HAP-1 (cell line): ENCODE data around the gene LGALS9B.
"Not testable (repeated sequence)": the region's sequence is repeated elsewhere in the genome, so short reads cannot be mapped to it uniquely, and the experiment has no call there.

Experiments used
- DNase-seq, 2 experiments: peaks; one replicate each; pipeline ENCODE4 v3.0.0-alpha.2; 2016 to 2020; ENCODE audit warnings: low spot score in 2 of 2
- H3K27me3 ChIP-seq: fragments of 250-450 bp; sonication (Bioruptor Pico); 2 replicates; pipeline ENCODE4 v1.5.1; 2020; ENCODE audit warnings: low read depth, mild to moderate bottlenecking, moderate library complexity
- H3K36me3 ChIP-seq: fragments of 250-450 bp; sonication (Bioruptor Pico); replicated peaks from 2 replicates; pipeline ENCODE4 v1.5.1; 2020; ENCODE audit warnings: mild to moderate bottlenecking
- H3K4me1 ChIP-seq: fragments of 250-450 bp; sonication (Bioruptor Pico); 2 replicates; pipeline ENCODE4 v1.5.1; 2020; ENCODE audit warnings: mild to moderate bottlenecking
- H3K4me3 ChIP-seq: fragments of 250-450 bp; sonication (Bioruptor Pico); 2 replicates; pipeline ENCODE4 v1.5.1; 2020; ENCODE audit warnings: mild to moderate bottlenecking, moderate library complexity
- H3K9me3 ChIP-seq: fragments of 250-450 bp; sonication (Bioruptor Pico); 2 replicates; pipeline ENCODE4 v1.5.1; 2020; ENCODE audit warnings: mild to moderate bottlenecking, moderate library complexity
- in situ Hi-C: fragments of 300-500 bp; cut with MboI; formaldehyde crosslinking; loops from 3 replicates; pipeline ENCODE4 v1.14.3; 2020; ENCODE audit warnings: low sequenced_read_pairs, inconsistent platforms, mixed read lengths

The LGALS9B gene

DNA sequence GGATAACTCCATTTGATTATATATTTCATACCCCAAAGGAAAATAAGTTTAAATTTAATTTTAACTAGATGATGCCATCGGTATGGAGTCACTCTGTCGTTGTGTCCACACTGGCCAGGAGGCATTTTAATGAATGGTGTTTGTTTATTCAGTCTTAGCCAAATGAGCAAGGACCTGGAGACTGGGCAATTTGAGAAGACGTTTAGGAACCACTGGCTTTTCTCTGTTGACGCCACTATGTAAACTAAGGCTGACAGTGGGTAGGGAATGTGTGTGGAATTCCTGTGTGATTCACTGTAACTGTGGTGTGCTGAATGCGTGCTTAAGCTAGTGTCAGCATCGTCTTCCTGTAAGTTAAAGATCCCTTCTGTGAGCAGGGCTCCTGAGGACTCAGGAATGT, 17.6 kb upstream of the LGALS9B start:
- H3K4me3 ChIP-seq, in situ Hi-C loops, H3K27me3 ChIP-seq, H3K4me1 ChIP-seq, DNase-seq, H3K9me3 ChIP-seq, H3K36me3 ChIP-seq: not testable (repeated sequence)

DNA sequence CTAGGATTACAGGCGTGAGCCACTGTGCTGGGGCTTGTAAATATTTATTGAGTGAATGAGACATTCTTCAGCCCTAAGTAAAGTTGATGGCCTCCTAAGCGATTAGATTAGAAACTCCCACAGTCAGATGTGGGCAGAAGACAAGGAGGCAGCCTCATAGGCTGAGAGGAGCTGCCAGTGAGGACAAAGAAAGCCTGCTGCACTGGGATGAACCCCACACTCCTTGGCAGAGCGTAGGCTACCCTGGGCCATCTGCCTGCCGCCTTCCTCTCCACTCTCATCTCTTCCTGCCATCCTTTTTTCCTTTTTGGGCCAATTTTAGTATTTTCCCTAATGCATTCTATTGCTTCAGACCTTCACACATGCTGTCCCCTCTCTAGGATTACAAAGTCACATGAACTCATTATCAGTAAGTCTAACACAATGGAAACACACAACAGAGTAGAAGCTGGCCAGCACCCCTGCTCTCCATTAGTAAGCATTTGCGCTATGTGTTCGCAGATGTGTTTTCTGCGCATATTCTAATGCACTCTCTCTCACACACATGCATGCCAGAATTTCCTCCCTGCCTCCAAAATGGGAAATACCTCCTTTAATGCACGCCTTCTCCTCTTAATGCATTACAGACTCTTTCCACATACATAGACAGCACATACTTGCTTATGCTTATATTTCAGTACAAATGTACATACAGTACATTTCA, 12.7 kb upstream of the LGALS9B start:
- H3K36me3 ChIP-seq, H3K4me3 ChIP-seq, H3K9me3 ChIP-seq, in situ Hi-C loops, H3K4me1 ChIP-seq, H3K27me3 ChIP-seq, DNase-seq: not testable (repeated sequence)

DNA sequence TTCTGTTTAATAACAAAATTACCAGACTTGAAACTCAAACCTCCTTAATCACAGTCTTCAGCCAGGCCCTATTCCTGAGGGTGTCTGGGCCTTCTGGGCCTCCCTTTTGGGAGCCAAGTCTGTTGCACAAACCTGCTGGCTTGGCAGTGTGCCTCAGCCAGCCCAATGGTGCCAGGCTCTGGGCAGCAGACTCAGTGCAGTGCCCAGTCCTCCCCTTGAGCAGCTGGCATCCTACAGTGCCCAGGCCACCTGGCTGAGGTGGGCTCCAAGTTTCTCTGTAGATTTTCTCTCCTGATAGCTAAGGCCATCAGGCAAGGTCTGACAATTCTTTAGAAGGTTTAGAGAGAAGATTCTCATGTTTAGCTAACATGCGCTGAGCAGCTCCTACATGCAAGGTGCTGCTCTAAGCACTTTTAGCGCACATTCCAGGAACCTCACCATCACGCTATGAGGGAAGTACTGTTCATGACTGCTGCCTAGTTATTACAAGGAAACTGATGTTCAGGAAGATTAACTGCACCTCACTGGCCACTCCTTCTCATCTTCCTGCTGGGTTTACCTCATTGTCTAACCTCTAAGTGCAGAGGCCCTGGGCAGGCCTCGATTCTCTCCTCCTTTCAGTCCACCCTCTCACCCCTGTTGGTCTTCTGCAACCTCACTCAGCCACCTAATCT, 10.2 kb upstream of the LGALS9B start:
- H3K4me1 ChIP-seq, DNase-seq, H3K4me3 ChIP-seq, H3K27me3 ChIP-seq, H3K36me3 ChIP-seq, H3K9me3 ChIP-seq, in situ Hi-C loops: not testable (repeated sequence)

DNA sequence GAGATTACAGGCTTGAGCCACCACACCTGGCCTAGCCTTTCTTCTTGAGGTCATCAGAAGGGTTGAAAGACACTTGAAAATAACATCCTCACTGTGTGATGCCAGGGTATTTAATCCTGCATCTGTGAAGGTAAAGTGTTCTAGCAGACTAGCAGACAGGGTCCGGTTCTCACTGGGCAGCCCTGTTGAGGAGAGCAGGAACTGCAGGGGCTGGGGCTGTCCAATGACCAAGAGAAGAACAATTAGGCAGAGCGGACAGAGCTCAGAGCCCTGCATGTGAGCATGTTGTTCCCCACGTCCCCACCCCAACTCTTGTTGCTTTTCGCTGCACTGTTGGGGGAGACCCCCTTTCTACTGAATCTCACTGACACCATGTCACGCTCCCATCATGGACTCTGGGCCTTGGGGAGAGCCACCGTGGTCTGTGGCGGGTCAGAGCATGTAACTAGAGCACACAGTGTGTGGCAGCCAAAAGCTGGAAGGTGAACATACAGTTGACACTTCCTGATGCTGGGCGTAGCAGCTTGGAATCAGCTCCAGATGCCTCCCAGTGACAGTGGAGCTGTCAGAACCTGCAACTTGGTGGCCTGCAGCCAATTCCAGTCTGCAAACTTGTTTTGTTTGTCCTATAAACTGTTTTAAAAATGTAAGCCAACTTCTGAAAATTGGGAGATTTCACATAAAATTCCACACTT, 7.9 kb upstream of the LGALS9B start:
- H3K36me3 ChIP-seq, in situ Hi-C loops, H3K4me3 ChIP-seq, H3K27me3 ChIP-seq, H3K9me3 ChIP-seq, H3K4me1 ChIP-seq, DNase-seq: not testable (repeated sequence)

DNA sequence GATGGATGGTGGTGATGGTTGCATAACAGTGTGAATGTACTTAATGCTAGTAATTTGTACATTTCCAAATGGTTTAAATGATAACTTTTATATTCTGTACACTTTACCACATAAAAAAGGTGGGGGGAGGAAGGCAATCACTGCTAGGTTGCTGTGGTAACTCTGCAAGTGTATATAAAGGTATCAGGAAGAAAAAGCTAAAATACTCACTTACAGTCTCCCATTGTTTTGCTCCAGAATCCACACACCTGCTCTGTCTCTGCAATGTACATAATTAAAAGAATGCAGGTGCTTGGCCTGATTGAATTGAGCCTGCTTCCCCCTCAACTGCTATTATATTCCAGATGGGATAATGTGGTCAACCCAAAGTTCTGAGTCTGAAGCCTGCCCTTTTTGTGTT, 6.7 kb upstream of the LGALS9B start:
- in situ Hi-C loops, H3K4me3 ChIP-seq, H3K4me1 ChIP-seq, H3K9me3 ChIP-seq, DNase-seq, H3K27me3 ChIP-seq, H3K36me3 ChIP-seq: not testable (repeated sequence)

DNA sequence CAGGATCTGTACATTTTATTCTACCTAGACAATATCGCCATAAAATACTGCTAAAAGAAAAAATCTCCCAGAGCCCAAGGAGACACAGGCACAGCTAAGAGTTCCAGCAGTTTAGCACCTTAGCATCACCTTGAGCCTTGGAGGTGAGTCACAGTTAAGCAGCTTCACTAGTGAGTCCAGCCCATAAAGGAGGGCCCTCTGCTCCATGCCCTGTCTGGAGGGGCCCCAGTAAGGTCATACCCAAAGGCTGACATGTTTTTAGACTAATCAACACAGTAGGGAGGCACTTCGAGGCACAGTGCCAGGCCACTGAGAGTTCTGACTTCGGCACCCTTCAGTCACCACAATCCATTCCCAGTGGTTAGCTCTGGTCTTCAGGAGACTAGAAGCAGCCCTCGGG, 2.6 kb upstream of the LGALS9B start:
- H3K4me1 ChIP-seq, H3K27me3 ChIP-seq, H3K9me3 ChIP-seq, H3K4me3 ChIP-seq, DNase-seq, H3K36me3 ChIP-seq, in situ Hi-C loops: not testable (repeated sequence)

DNA sequence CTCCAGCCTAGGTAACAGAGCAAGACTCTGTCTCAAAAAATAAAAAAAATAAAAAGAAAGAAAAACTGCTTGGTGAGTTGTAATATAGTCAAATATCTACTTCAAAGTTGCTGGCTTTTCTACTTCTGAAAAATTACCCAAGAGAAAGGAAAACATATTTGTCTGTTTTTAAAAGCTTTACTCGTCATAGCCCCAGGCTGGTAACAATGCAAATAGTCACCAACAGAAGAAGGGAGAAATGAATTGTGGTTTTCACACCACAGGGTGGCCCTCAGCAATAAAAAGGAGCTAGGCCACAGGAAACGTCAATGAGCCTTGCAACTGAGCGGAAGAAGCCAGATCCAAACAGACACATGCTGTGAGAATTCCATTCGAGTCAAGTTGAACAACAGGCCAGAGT, 1.8 kb upstream of the LGALS9B start:
- DNase-seq, H3K27me3 ChIP-seq, H3K4me1 ChIP-seq, H3K9me3 ChIP-seq, in situ Hi-C loops, H3K36me3 ChIP-seq, H3K4me3 ChIP-seq: not testable (repeated sequence)

DNA sequence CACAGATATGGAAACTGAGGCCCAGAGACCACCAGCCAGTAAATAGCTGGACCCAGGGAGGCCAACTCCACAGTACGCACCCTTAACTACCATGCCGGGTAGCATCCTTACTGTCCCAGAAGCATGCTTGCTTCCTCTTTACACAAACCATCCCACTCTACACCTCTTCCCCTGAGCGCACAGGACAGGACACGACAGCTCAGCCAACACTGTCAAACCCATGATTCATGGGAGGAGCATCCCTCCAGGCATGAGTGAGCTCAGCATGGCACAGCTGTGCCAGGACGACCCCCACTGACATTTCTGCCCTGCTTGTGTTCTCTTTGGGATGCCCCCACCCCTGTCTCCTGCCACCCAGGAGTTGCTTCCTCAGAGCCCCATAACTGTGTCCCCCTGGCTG, 340 bp downstream of the LGALS9B start:
- in situ Hi-C loops, H3K9me3 ChIP-seq, DNase-seq, H3K36me3 ChIP-seq, H3K27me3 ChIP-seq, H3K4me3 ChIP-seq, H3K4me1 ChIP-seq: not testable (repeated sequence)

DNA sequence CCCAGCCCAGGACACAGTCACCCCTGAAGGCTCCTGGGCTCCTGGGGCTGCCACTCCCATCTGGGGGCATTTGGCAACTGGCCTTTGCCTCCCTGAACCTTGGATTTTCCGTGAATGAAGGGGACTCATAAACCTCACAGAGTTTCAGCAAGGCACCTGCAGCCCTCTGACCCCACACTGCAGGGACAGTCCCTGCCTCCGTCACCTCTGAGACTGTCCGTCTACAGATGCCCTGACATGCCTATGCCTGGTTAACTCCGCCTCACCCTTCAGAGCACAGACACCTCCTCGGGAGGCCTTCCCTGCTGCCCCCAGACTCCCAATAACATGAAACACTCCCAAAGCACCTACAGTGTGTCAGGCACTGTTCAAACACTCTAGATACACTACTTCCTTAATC, 786 bp downstream of the LGALS9B start:
- H3K27me3 ChIP-seq, H3K4me3 ChIP-seq, DNase-seq, H3K4me1 ChIP-seq, in situ Hi-C loops, H3K9me3 ChIP-seq, H3K36me3 ChIP-seq: not testable (repeated sequence)

DNA sequence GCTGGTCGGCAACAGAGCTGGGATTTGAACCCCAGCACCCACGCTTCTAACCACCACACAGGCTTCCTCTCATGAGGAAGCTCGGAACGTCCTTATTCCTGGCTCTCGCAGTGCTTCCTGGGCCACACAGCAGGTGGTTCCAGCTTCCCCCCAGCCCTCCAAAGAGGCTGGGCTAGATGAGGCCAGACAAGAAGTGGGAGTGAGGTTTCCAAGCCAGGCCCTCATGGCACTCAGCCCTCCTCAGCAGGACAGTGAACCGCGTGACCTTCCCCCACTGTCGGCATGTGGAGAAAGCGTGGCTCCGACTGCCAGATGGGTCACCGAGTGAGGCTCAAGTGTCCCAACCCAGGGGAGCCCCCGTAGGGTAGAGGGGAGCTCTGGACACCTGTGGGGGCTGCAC, 1.8 kb downstream of the LGALS9B start:
- H3K36me3 ChIP-seq, H3K4me3 ChIP-seq, DNase-seq, H3K9me3 ChIP-seq, H3K27me3 ChIP-seq, H3K4me1 ChIP-seq, in situ Hi-C loops: not testable (repeated sequence)

DNA sequence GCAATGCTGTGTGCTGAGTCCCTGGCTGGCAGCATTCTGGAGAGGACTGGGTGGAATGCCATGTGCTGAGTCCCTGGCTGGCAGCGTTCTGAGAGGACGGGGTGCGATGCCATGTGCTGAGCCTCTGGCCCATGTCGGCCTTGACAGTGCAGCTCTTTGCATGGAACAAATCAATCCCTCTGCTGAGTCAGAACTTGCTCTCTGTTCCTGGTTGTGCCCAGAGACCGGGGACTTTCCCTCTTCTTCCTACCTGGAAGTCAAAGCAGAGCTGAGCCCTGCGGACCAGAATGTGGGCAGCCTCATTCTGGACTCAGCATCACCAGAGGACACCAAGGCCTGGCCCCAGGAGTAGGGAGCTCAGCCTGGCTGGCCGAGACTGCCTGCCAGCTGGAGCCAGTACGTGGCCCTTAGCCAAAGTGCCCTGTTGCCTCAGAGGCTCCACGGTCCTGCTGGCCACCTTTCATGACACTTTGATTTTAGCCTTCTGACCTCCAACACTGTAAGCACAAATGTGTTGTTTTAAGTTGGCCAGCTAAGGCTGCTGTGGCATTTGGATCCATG, 2.4 kb downstream of the LGALS9B start:
- H3K36me3 ChIP-seq, H3K4me3 ChIP-seq, H3K9me3 ChIP-seq, H3K4me1 ChIP-seq, in situ Hi-C loops, DNase-seq, H3K27me3 ChIP-seq: not testable (repeated sequence)

DNA sequence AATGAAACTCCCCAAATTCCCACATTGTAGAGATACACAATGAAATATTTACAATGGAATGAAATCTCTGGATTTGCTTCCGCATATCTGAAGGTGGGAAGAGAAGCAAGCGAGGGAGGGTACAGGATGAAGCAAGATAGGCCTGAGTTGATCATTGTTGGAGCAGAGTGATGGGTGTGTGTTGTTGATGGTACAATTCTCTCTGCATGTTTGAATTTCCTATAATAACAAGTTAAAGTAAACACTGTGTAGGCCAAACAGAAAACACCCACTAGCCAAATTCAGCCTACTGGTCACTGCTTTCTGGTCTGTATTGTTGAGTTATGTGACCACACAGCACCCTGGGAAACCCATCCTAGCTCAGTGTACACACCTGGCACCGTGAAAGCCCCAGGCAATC, 5.2 kb downstream of the LGALS9B start:
- DNase-seq, H3K9me3 ChIP-seq, H3K4me1 ChIP-seq, in situ Hi-C loops, H3K27me3 ChIP-seq, H3K4me3 ChIP-seq, H3K36me3 ChIP-seq: not testable (repeated sequence)

DNA sequence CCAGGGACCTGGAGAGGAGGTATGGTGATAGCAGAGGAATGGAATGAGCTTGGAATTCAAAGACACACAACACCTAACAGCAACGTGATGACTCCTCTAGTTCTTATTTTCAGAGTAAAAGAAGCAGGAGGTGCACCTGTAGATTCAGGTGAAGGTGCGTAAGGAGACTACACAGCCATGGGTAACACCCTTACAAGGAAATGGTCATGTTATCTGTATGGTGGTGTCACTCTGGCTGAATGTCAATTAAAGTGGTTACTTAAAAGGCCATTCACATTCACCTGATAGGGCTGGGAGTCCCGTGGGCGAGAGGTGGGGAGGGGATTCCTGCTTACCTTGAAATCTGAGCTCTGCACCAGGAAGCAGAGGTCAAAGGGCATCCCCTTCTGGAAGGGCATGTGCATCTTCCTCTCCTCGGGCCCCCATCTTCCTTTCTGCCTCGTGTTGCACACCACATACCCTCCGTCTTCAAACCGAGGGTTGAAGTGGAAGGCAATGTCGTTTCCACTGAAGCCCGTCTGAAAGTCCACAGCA, 9.4 kb downstream of the LGALS9B start:
- H3K27me3 ChIP-seq, DNase-seq, H3K4me1 ChIP-seq, H3K9me3 ChIP-seq, H3K36me3 ChIP-seq, in situ Hi-C loops, H3K4me3 ChIP-seq: not testable (repeated sequence)

DNA sequence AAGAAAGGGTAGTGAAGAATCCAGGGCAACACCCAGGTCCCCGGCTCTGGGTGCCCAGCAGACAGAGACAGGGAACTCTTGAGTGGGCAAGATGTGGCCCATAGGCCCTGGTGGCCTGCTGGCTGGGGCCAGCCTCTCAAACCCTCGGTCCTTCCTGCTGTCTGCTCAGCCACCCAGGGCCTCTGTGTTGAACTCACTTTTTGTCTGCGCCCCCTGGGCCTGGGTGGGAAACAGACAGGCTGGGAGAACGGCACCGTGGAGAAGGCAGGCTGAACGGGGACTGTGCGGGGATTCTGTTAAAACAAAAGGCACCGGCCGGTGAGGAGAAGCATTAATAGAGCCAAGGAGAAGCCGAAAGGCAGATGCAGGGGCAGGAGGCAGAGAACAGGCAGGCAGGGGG, 12.2 kb downstream of the LGALS9B start:
- H3K4me1 ChIP-seq, H3K36me3 ChIP-seq, DNase-seq, H3K9me3 ChIP-seq, H3K27me3 ChIP-seq, H3K4me3 ChIP-seq, in situ Hi-C loops: not testable (repeated sequence)
